Nephron (organoid): Measurements from ENCODE around the gene ARID5B.

Source experiments
- H3K27ac Mint-ChIP-seq, 3 experiments: 2 replicates each; pipeline ENCODE4 v1.8.0; 2020; ENCODE audit warnings: mixed read lengths in 3 of 3, mild to moderate bottlenecking in 2 of 3, moderate library complexity in 1 of 3
- H3K27me3 Mint-ChIP-seq: 2 replicates; pipeline ENCODE4 v1.8.0; 2021; ENCODE audit warnings: low read depth, mild to moderate bottlenecking, moderate library complexity, mixed read lengths
- H3K36me3 Mint-ChIP-seq: 2 replicates; pipeline ENCODE4 v1.8.0; 2020; ENCODE audit warnings: low read depth, mixed read lengths
- H3K4me1 Mint-ChIP-seq: 2 replicates; pipeline ENCODE4 v1.8.0; 2020; ENCODE audit warnings: mixed read lengths
- H3K4me3 Mint-ChIP-seq, 3 experiments: 2 replicates each; pipeline ENCODE4 v1.8.0; 2020; ENCODE audit warnings: mild to moderate bottlenecking in 3 of 3, mixed read lengths in 3 of 3, moderate library complexity in 2 of 3
- H3K9me3 Mint-ChIP-seq: 2 replicates; pipeline ENCODE4 v1.8.0; 2020; ENCODE audit warnings: mixed read lengths
- CTCF ChIP-seq, 3 experiments: fragments of 200-600 bp; sonication (generic); IDR thresholded peaks; one replicate each; pipeline ENCODE4 v1.5.0; 2021; ENCODE audit warnings: antibody characterized with exemption in 3 of 3; ENCODE audit not compliant: unreplicated experiment in 3 of 3

ARID5B gene

GRCh38 chr10:61949687-61950086 is 48.2 kb downstream of the ARID5B start:
- Mint-ChIP-seq H3K27me3 (no peaks in the 10 kb centered on the region), H3K9me3 (no peaks in the 10 kb centered on the region), H3K27ac (no peak overlapping the region), H3K36me3 (peaks cover 57% of the 10 kb centered on the region), H3K4me1 (peaks cover 10% of the 10 kb centered on the region), H3K4me3 (no peak overlapping the region)
- no peak for TF ChIP-seq CTCF (IDR thresholded peaks at IDR 0.05; ENCODE audit: unreplicated experiment in 3 of 3)

DNA sequence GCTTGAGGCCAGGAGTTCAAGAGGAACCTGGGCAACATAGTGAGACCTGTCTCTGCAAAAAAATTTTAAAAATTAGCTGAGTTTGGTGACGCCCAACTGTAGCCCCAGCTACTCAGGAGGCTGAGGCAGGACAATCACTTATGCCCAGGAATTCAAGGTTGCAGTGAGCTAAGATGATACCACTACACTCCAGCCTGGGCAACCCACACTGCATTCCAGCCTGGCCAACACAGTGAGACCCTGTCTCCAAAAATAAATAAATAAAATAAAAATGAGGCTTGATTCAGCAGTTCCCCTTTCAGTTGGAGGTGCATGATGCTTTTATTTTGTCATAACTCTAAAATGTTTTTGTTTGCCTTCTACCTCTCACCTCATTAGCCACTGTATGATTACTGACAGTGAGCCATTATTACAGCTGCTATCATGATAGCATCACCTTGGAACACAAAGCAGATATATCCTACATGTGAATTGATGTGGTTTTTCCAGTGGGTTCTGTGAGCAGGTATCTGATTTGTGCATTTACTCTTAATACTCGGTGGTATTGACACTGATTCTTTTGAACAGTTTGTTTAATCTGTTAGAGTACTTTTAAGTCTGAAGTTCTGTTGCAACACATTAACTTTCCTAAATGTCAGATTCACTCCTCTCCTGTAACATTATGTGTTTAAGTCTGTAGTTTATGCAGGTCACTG is 49.1 kb downstream of the ARID5B start:
- Mint-ChIP-seq H3K4me1 (peaks cover 5% of the 10 kb centered on the region), H3K36me3 (peaks cover 62% of the 10 kb centered on the region), H3K9me3 (no peaks in the 10 kb centered on the region), H3K27me3 (no peaks in the 10 kb centered on the region), H3K4me3 (no peak overlapping the region), H3K27ac (no peak overlapping the region)
- no peak for TF ChIP-seq CTCF (IDR thresholded peaks at IDR 0.05; ENCODE audit: unreplicated experiment in 3 of 3)

DNA sequence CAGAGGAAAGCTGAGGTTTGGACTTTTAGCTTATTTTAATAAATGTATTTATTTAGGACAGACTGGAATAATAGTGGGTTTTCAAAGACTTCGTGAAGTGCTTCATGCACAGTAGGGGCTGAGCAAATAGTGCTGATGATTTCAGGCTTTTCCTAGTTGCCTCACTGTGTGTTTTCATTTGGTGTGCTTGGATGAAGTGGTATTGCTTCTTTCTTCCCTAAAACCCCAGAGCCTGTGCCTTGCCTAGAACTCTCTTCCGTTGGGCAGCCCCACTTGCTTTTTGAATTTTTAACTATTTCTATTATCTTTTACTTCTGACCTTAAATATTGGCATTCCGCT is 49.6 kb downstream of the ARID5B start:
- Mint-ChIP-seq H3K36me3 (peaks cover 62% of the 10 kb centered on the region), H3K9me3 (no peaks in the 10 kb centered on the region), H3K27me3 (no peaks in the 10 kb centered on the region), H3K27ac (peak overlapping the region in 1 of 3 experiments; percentile 1), H3K4me1 (peaks cover 7% of the 10 kb centered on the region), H3K4me3 (no peak overlapping the region)
- no peak for TF ChIP-seq CTCF (IDR thresholded peaks at IDR 0.05; ENCODE audit: unreplicated experiment in 3 of 3)

DNA sequence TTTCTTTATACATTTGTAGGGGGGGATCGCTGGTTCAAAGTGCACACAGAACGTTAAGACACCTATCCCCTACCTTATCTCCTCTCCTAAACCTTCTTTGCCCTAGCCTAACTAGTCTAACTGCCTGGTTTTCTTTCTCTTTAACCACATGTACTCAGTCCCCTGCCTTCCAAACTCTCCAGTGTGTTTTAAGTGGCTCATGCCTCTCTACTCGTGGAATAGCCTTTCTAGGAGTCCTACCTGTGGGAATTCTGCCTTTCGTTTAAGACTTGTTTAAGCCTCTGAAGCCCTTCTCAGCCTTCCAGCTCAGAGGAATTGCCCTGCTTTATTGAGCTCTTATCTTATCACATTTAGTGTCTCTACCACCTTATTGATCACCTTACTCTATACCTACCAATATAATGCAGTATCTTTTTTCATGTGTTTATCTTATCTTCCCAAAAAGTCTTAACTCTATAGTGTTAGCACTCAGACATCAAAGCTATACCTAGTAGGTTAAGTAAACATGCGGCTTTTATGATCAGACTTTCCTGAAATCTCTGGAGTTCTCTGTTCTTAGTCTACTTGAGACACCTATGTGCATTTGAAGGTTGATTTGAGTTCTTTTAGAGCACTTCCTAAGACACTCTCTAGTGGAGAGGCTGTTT is 50.7 kb downstream of the ARID5B start:
- no peak overlapping the region for H3K4me3 Mint-ChIP-seq
- no peak for TF ChIP-seq CTCF (IDR thresholded peaks at IDR 0.05; ENCODE audit: unreplicated experiment in 3 of 3)
- H3K27me3 Mint-ChIP-seq = no peaks in the 10 kb centered on the region
- no peaks in the 10 kb centered on the region for H3K9me3 Mint-ChIP-seq
- H3K4me1 Mint-ChIP-seq = peaks cover 16% of the 10 kb centered on the region
- peaks cover 59% of the 10 kb centered on the region for H3K36me3 Mint-ChIP-seq
- peak overlapping the region in 2 of 3 experiments; percentile 1 to 39 for H3K27ac Mint-ChIP-seq

DNA sequence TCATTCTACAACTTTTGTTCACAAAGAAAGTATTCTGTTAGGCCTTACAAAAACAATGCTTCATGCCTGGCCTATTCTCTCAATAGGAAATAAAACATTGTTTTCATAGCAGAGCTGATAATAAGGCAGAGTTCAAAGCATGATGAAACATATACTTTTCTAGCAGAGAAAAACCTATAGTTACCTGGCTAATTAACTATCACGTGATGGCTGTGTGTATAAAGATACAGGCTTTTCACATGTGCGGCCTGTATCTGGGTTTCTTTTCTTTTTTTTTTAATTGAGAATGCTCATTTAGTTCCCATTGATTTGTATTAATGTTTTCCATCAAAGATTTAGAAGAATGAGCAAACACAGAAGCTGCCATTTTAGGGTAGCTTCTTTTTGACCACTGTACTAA is 51.7 kb downstream of the ARID5B start:
- TF ChIP-seq CTCF (IDR thresholded peaks at IDR 0.05; ENCODE audit: unreplicated experiment in 3 of 3) = no peak
- Mint-ChIP-seq H3K4me1 (peaks cover 16% of the 10 kb centered on the region), H3K36me3 (peaks cover 57% of the 10 kb centered on the region), H3K27ac (peak overlapping the region in 2 of 3 experiments; percentile 27 to 39), H3K27me3 (no peaks in the 10 kb centered on the region), H3K4me3 (no peak overlapping the region), H3K9me3 (no peaks in the 10 kb centered on the region)

GRCh38 chr10:61957806-61958205 is 56.3 kb downstream of the ARID5B start:
- Mint-ChIP-seq H3K4me1 (peaks cover 21% of the 10 kb centered on the region), H3K27me3 (no peaks in the 10 kb centered on the region), H3K4me3 (no peak overlapping the region), H3K9me3 (no peaks in the 10 kb centered on the region), H3K36me3 (peaks cover 40% of the 10 kb centered on the region), H3K27ac (peak overlapping the region in 1 of 3 experiments; percentile 18)
- no peak for TF ChIP-seq CTCF (IDR thresholded peaks at IDR 0.05; ENCODE audit: unreplicated experiment in 3 of 3)
